SHP77 (cell line): ENCODE results near the gene STAB1.

Source experiments
- DNase-seq, 2 experiments: peaks; one replicate each; lab custom pipeline; 2025; lab: John Stamatoyannopoulos, UW

Gene STAB1

GRCh38 chr3:52504977-52505376 is 9.8 kb downstream of the STAB1 start:
- DNase-seq: no peak

- no peak for DNase-seq
Measured at GRCh38 chr3:52506266-52506966, 11.3 kb downstream of the STAB1 start.

GRCh38 chr3:52507359-52507758 is 12.2 kb downstream of the STAB1 start:
- no peak for DNase-seq

- no peak for DNase-seq
Measured at GRCh38 chr3:52509753-52510328, 14.7 kb downstream of the STAB1 start.

GRCh38 chr3:52511509-52511908 is 16.4 kb downstream of the STAB1 start:
- DNase-seq: no peak

GRCh38 chr3:52512105-52512504 is 17.0 kb downstream of the STAB1 start:
- DNase-seq: no peak

- DNase-seq: no peak
Measured at GRCh38 chr3:52512727-52513126, 17.6 kb downstream of the STAB1 start.

GRCh38 chr3:52513281-52513680 is 18.1 kb downstream of the STAB1 start:
- no peak for DNase-seq

- DNase-seq: no peak
Measured at GRCh38 chr3:52514576-52514975, 19.4 kb downstream of the STAB1 start.

GRCh38 chr3:52515192-52515591 is 20.1 kb downstream of the STAB1 start:
- no peak for DNase-seq

GRCh38 chr3:52516509-52517195 is 21.5 kb downstream of the STAB1 start:
- DNase-seq: no peak

- DNase-seq: no peak
Measured at GRCh38 chr3:52517796-52518722, 22.9 kb downstream of the STAB1 start.

- DNase-seq: peak in 1 of 2 experiments; percentile 22
Measured at GRCh38 chr3:52518723-52519444, 23.7 kb downstream of the STAB1 start.

GRCh38 chr3:52519445-52520140 is 24.5 kb downstream of the STAB1 start:
- DNase-seq: no peak

GRCh38 chr3:52520141-52520667 is 25.1 kb downstream of the STAB1 start:
- DNase-seq: no peak

GRCh38 chr3:52520716-52521487 is 25.8 kb downstream of the STAB1 start:
- no peak for DNase-seq

- DNase-seq: no peak
Measured at GRCh38 chr3:52521488-52521824, 26.3 kb downstream of the STAB1 start.

- no peak for DNase-seq
Measured at GRCh38 chr3:52521881-52522650, 26.9 kb downstream of the STAB1 start.

GRCh38 chr3:52522651-52523251 is 27.6 kb downstream of the STAB1 start:
- no peak for DNase-seq
